ENCODE results near the gene FDCSP. TPM values are rescaled to one million over a fixed set of nuclear protein-coding genes. Genes with fewer than 3 reads are reported as not detected.

FDCSP gene
- total RNA-seq: not detected in 2 replicates

DNA sequence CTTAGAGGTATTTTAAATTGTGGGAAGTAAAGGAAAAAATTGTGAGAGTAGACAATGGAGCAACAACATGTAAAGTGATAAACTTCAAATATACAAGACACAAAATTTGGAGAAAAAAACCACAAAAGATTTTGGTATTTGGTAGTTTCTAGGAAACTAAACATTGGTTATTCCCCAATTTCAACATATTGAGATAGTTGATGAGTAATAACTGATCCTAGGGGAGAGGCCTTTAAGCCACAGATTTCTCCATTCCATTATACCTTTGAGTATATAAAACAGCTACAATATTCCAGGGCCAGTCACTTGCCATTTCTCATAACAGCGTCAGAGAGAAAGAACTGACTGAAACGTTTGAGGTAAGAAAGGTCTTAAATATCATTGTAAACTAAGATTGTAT lies at the start of gene FDCSP:
TSS of gene FDCSP (plus strand) at position 301 of the 400 bp plus-strand sequence. CDS start 5,071 bp downstream, outside the sequence.
- no peak within 1 kb of the TSS for H3K4me3 ChIP-seq (ENCODE audit: low read depth, low read length)
- no peak for DNase-seq (ENCODE audit: low read depth)
- TF ChIP-seq, protein P1, sequence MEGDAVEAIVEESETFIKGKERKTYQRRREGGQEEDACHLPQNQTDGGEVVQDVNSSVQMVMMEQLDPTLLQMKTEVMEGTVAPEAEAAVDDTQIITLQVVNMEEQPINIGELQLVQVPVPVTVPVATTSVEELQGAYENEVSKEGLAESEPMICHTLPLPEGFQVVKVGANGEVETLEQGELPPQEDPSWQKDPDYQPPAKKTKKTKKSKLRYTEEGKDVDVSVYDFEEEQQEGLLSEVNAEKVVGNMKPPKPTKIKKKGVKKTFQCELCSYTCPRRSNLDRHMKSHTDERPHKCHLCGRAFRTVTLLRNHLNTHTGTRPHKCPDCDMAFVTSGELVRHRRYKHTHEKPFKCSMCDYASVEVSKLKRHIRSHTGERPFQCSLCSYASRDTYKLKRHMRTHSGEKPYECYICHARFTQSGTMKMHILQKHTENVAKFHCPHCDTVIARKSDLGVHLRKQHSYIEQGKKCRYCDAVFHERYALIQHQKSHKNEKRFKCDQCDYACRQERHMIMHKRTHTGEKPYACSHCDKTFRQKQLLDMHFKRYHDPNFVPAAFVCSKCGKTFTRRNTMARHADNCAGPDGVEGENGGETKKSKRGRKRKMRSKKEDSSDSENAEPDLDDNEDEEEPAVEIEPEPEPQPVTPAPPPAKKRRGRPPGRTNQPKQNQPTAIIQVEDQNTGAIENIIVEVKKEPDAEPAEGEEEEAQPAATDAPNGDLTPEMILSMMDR (IDR thresholded peaks at IDR 0.05; ENCODE audit: insufficient read depth, low read length, poor library complexity, severe bottlenecking): no peak
- H3K36me3 ChIP-seq (ENCODE audit: control insufficient read depth, insufficient read depth, low read length): no peaks in the 10 kb centered on the region
- H3K27me3 ChIP-seq (ENCODE audit: control insufficient read depth, insufficient read depth, low read length): no peaks in the 10 kb centered on the region

DNA sequence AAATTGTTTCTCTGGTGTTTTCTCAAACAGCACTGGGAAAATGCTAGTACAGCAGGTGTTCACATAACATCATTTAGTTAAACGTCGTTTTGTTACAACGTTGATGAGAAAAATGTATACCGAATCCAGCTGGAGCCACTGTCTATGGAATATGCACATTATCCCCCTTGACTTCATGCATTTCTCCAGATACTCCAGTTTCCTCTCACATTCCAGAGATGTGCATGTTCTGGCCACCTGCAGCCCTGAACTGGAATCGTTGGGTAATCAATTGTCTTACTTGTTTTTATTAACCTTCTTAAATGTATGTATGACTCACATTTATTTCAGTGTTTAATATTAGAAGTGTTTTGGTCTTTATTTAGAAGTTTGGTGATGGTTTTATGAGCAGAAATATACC lies 48.8 kb upstream of the FDCSP start:
- Histone ChIP-seq H3K27me3 (ENCODE audit: control insufficient read depth, insufficient read depth, low read length) (no peaks in the 10 kb centered on the region), H3K4me3 (ENCODE audit: low read depth, low read length) (no peak overlapping the region), H3K36me3 (ENCODE audit: control insufficient read depth, insufficient read depth, low read length) (no peaks in the 10 kb centered on the region)
- TF ChIP-seq, protein P1 (IDR thresholded peaks at IDR 0.05; ENCODE audit: insufficient read depth, low read length, poor library complexity, severe bottlenecking): no peak
- DNase-seq (ENCODE audit: low read depth): no peak

DNA sequence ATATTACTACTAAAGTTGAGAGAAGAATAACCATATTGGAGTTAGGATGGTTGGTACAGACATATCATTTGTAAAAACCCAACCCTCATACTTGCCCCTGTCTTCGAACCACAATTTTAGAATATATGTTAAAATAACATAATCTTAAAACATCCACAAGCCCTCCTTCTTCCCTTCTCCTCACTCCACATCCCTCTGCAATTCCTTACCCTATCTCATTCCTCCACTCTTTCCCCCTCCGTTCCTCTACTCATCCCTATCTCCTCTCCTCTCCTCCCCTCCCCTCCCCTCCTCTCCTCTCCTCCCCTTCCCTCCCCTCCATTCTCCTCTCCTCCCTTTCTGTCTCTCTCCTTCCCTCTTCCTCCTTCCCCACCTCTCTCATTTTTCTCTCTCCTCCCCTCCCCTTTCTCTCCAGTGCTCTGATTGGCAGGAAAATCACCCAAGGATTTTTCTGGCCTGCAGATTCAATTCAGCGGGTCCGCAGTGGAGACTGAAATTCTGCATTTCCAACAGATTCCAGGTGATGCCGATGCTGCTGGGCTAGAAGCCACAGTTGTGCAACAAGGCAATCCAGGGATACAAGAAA lies 47.8 kb upstream of the FDCSP start:
- Histone ChIP-seq H3K4me3 (ENCODE audit: low read depth, low read length) (no peak overlapping the region), H3K27me3 (ENCODE audit: control insufficient read depth, insufficient read depth, low read length) (no peaks in the 10 kb centered on the region), H3K36me3 (ENCODE audit: control insufficient read depth, insufficient read depth, low read length) (no peaks in the 10 kb centered on the region)
- TF ChIP-seq, protein P1 (IDR thresholded peaks at IDR 0.05; ENCODE audit: insufficient read depth, low read length, poor library complexity, severe bottlenecking): no peak
- DNase-seq (ENCODE audit: low read depth): no peak

DNA sequence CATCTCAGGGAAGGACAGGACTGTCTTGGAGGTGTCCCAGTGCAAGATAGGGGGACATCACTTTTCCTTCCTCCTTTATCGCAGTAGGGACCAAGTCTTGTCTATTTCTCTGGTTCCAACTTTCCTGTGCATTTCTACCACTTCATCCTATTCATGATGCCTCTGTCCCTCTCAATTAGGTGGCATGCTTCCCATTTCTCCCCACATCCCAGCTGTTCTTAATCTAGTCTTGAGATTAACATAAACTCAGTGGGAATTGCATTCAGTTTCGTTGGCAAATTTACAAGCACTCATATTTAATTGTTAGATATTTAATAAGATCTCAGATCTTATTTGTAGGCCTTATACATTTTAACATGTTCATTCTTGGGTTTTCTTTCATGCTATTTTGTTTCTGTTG lies 46.1 kb upstream of the FDCSP start:
- TF ChIP-seq, protein P1 (IDR thresholded peaks at IDR 0.05; ENCODE audit: insufficient read depth, low read length, poor library complexity, severe bottlenecking): no peak
- no peaks in the 10 kb centered on the region for H3K27me3 ChIP-seq (ENCODE audit: control insufficient read depth, insufficient read depth, low read length)
- no peak overlapping the region for H3K4me3 ChIP-seq (ENCODE audit: low read depth, low read length)
- DNase-seq (ENCODE audit: low read depth): no peak
- no peaks in the 10 kb centered on the region for H3K36me3 ChIP-seq (ENCODE audit: control insufficient read depth, insufficient read depth, low read length)

DNA sequence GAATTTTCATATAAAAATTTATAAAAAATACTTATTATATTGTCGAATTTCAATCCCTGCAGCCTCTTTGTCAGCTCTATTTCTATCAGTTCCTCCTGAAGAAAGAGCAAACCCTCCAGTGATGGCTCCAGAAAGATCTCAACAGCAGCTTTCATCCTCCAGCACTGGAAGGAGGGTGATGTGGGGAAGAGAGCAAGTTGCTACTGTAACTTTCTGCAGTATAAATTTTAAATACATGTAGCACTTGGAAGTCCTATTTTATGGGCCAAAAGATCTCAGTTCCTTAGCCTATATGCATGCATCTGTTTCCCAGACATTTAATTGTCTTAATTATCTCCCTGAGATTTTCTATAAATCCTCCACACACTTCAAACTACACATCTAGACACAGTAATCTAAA lies 44.1 kb upstream of the FDCSP start:
- no peak overlapping the region for H3K4me3 ChIP-seq (ENCODE audit: low read depth, low read length)
- no peak for DNase-seq (ENCODE audit: low read depth)
- TF ChIP-seq, protein P1 (IDR thresholded peaks at IDR 0.05; ENCODE audit: insufficient read depth, low read length, poor library complexity, severe bottlenecking): no peak
- no peaks in the 10 kb centered on the region for H3K27me3 ChIP-seq (ENCODE audit: control insufficient read depth, insufficient read depth, low read length)
- H3K36me3 ChIP-seq (ENCODE audit: control insufficient read depth, insufficient read depth, low read length): no peaks in the 10 kb centered on the region

DNA sequence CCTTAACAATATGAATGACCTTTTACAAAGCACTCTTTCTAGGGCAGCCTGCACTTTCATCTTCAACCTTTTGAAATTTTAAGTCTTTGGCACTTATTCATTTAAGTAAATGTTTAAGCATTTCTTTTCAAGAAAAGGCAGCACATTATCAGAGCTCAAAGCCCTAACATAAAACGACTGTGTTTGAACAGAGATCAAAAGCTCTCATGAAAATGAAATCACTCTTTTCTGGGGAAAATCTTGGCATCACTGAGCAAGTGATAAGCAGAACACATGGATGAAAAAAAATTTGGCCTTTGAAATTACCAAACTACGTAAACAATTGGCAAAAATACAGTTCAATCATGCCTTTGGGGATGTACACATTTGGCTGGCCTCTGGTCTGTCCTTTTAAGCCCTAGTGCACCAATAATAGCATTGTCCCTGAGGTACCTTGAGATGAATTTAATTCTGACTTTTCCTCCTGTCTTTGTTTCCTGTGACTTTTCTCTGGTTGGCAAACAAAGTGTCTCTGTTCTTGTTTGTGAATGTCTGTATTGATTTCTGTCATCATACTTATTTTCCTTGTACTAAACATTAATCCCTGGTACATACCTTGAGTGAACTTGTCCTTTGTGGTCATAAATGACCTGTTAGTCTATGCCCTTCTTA lies 43.3 kb upstream of the FDCSP start:
- Histone ChIP-seq H3K27me3 (ENCODE audit: control insufficient read depth, insufficient read depth, low read length) (no peaks in the 10 kb centered on the region), H3K36me3 (ENCODE audit: control insufficient read depth, insufficient read depth, low read length) (no peaks in the 10 kb centered on the region), H3K4me3 (ENCODE audit: low read depth, low read length) (no peak overlapping the region)
- TF ChIP-seq, protein P1 (IDR thresholded peaks at IDR 0.05; ENCODE audit: insufficient read depth, low read length, poor library complexity, severe bottlenecking): no peak
- DNase-seq (ENCODE audit: low read depth): no peak

Data from kidney epithelial cell (primary cell).